Right kidney (tissue), 9 donors: Measurements from ENCODE around the gene CD300LB.
"Not testable (repeated sequence)": the region's sequence is repeated elsewhere in the genome, so short reads cannot be mapped to it uniquely, and the experiment has no call there.

Source experiments
- DNase-seq: peaks from one replicate; pipeline ENCODE4 v3.0.0-alpha.2; 2016
- long read RNA-seq, 8 donors: transcript quantifications; one replicate each; lab custom pipeline, GENCODE V29; 2026

The CD300LB gene
- long read RNA-seq, donor 1: 0 reads
- long read RNA-seq, donor 2: 0 reads
- long read RNA-seq, donor 3: 0 reads
- long read RNA-seq, donor 4: 0 reads
- long read RNA-seq, donor 5: 0 reads
- long read RNA-seq, donor 6: 0 reads
- long read RNA-seq, donor 7: 0 reads
- long read RNA-seq, donor 8: 0 reads

DNA sequence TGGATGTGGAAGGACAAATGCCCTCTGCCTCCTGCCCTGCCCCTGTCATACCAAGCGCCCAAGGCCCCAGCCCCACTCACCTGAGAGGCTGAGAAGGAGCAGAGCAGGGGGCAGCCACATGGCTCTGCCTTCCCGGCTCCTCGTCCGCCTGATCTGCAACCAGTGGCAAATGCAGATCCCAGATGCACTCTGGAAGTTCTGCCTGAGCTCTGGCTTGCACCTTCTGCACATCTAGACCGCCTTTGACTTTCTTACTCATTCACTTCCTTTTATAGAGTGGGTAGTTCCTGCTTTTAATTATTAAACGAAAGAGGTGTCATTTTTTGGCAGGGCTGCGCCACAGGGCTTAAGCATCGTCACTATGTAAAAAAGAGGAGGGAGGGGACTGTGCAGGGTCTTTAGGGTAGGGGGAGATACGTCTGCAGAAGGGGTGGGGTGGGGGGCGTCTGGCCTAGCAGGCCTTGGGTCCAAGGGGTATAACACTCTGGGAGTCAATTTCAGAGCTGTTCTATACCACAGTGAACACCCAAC, at the start of gene CD300LB:
TSS of gene CD300LB (minus strand) at position 245 of the 531 bp plus-strand sequence. CDS start at position 120, 125 bp downstream.
- DNase-seq: no peak

DNA sequence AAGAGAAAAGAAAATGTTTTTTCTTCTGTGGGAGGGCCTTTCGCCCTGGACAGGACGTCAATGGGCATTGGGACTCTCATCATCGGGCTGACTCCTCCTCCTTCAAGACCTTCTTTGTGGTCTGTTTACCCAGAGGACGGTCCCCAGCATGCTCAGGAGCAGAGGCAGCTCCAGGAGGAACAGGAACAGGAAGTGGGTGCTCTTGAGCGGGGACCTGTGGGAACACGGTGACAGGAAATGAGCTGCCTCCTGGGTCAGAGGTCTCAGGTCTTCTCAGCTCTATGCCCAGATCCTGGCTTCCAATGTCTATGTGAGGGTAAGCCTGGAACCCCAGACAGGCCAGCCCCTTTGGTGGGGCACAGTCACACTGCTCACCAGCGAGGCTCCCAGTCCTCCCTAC, 48.6 kb upstream of the CD300LB start:
- no peak for DNase-seq

GRCh38 chr17:74578979-74579378, 47.7 kb upstream of the CD300LB start:
- DNase-seq: no peak

DNA sequence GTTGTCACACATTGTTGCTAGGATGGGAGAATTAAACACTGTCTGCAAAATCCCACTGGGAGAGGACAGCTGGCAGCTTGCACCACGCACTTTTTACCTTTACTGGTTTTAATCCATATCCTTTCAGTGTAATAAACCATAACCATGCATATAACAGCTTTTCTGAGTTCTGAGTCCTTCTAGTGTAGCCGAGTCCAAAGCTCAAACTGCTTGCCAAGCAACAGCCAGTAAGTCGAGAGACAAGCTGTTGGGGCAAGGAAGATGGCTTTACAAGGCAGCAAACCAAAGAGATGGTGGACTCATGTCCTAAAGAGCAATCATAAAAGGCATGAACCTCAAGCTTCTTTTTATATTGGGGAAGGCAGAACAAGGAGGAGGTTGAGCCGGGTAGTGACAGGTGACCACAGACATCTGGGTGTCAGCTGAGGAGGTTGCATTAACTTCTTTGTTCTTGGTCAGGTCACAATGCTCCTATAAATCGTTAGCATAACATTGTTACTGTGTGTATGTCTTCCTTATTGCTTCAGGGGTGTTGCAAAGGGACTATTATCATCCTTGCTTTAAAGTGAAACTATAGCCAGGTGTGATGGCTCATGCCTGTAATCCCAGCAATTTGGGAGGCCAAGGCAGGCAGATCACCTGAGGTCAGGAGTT, 43.3 kb upstream of the CD300LB start:
- no peak for DNase-seq

GRCh38 chr17:74573635-74574034, 42.4 kb upstream of the CD300LB start:
- not testable (repeated sequence) for DNase-seq

- no peak for DNase-seq
Measured at GRCh38 chr17:74573169-74573568, 41.9 kb upstream of the CD300LB start.

- DNase-seq: no peak
Measured at GRCh38 chr17:74571621-74572270, 40.5 kb upstream of the CD300LB start.

DNA sequence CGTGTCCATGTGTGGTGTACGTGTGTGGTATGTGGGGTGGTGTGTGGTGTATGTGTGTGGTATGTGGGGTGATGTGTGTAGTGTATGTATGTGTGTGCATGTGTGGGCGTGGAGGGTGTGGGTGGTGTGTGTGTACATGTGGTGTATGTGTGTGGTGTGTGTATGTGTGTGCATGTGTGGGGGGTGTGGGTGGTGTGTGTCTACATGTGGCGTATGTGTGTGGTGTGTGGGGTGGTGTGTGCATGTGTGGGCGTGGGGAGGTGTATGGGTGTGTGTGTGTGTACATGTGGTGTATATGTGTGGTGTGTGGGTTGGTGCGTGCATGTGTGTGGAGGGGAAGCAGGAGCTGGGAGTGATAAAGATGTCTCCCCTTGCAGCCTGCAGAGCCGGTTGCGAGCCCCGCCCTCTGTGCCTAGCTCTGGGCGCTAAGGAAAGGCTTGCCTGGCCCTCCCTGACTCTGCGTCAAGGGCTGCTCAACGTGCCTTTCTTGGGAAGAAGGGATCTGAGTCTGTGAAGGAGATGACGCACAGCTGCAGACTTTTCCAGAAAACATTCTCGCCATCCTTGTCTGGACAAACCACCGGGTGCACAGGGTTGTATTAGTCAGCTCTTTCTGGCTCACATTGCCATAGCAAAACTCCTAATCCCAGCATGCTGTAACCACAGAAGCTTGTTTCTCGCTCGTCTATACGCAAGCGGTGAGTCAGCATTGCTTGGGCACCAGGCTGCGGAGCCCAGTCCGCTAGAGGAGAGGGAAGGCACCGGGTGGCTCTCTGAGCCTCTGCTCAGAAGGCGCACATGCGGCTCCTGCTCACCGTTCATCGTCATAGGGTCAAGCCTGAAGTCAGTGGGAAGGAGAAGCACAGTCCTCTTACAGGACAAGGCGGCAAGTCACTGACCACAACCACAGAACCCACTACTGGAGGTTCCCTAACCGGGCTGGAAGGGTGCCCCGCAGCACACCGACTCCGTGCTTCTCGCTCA, 38.0 kb upstream of the CD300LB start:
- DNase-seq: no peak

- DNase-seq: no peak
Measured at GRCh38 chr17:74568106-74568873, 37.0 kb upstream of the CD300LB start.

- no peak for DNase-seq
Measured at GRCh38 chr17:74567397-74567796, 36.1 kb upstream of the CD300LB start, which contains the start of gene CD300H. Gene CD300H, minus strand, starts transcription at chr17:74567509.

GRCh38 chr17:74566132-74566753, 35.0 kb upstream of the CD300LB start:
- no peak for DNase-seq

DNA sequence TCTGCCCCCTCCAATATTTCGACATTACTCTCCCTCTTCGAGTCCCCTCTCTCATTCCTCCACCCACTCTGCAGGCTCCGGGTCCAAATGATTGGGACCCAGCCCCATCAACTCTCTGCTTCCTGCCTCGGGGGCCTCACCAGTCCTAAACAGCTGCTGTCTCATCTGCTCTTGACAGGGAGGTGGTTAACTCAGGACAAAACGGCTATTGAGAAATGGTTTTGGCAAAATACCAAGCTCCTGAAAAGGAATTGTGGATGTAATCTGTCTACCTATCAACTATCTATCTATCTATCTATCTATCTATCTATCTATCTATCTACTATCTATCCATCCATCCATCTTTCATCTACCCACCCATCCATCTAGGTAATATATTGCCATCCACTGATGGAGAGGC, 33.9 kb upstream of the CD300LB start:
- no peak for DNase-seq

DNA sequence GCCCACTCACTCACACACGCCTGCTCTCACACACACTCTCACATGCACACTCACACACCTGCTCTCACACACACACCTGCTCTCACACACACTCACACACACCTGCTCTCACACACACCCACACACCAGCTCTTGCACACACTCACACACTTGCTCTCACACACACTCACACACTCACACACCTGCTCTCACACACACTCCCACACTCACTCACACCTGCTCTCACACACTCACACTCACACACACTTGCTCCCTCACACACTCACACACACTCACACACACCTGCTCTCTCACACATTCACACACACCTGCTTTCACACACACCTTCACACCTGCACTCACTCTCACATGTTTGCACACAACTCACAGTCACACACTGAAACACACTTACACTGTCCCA, 32.1 kb upstream of the CD300LB start:
- no peak for DNase-seq

DNA sequence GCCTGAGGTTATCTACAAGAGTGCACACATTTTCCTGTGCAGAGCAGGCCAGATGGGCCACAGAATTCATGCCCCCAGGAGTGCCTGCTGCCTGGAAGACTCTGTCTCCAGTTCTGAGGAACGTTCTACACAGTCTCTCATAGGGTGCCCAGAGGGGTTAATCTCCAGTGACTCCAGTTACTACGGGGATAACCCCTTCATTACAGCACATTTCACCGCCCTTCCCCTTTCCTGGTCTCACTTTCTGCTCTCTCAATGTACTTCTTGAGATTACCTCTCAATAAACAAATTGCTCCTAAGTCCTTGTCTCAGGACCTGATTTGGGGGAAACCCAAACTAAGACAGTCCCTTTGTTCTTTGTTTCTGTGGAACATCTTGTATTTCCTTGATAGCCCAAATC, 30.3 kb upstream of the CD300LB start:
- no peak for DNase-seq

DNA sequence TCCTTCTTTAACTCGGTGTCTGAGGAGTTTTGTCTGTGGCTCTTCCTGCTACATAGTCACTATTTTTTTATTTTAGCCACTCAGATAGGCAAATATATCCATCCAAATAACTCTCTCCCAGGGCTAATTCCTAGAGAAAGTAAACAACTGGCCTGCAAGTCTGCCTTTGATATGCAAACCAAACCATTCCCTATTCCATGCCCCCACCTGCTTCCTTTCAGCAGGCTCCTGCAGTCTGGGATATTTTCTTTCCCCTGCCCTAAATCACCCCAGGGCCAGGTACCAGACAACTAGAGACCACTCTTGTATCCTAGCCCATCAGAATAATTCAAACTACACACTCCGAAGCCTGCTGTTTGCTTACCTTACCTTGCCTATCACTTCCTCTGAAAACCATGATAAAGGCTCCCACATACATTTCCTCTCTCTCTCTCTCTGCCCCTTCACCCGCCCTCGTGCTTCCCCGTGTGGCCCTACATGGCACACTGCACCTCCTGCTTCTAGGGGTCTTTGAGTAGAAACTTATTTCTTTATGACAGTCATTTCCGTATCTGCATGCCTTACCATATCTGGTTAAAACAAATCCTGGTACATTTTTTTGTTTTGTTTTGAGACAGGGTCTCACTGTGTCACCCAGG, 27.7 kb upstream of the CD300LB start:
- no peak for DNase-seq

DNA sequence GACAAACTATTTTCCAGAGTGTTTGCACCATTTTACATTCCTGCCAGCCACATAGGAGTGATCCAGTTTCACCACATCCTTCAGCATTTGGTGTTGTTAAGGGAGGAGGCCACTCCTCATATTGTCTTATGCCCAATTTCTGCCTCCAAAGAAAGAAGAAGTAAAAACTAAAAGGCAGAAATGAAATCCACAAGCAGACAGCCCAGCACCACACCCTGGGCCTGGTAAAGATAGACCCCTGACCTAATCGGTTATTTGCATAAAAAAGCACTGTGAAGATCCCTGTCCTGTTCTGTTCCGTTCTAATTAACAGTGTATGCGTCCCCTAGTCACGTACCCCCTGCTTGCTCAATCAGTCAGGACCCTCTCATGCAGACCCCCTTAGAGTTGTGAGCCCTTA, 27.1 kb upstream of the CD300LB start:
- not testable (repeated sequence) for DNase-seq

DNA sequence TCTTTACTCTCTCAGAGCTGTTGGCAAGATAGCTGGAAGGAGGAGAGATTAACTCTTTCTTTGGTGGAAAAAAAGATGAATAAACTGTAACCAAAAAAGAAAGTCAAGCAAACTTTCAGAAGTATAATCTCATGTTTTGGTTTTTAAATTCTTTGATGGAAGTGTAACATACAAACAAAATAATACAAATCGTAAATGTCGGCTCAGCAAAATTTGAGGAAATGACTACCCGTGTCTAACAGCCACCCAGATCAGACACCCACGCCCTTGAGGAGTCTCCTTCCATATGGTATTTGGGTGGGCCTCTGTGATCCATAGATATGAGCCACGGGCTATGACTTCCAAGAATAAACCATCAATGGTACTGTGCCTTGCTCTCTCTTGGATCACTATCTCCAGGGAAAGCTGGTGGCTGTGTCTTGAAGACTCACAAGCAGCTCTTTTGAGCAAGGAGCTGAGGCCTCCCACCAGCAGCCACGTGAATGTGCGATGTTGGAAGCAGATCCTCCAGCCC, 24.2 kb upstream of the CD300LB start:
- DNase-seq: no peak

GRCh38 chr17:74554909-74555308, 23.6 kb upstream of the CD300LB start:
- no peak for DNase-seq

GRCh38 chr17:74552037-74552436, 20.8 kb upstream of the CD300LB start:
- no peak for DNase-seq

- no peak for DNase-seq
Measured at GRCh38 chr17:74550602-74551001, 19.3 kb upstream of the CD300LB start.
